Panc1 (cell line): ENCODE measurements around the gene IFNAR1.

Experiments
- CTCF ChIP-seq: fragments of 450-650 bp; IDR thresholded peaks from 2 replicates; pipeline ENCODE4 v1.5.1; 2017; ENCODE audit warnings: mild to moderate bottlenecking
- POLR2AphosphoS5 ChIP-seq: IDR thresholded peaks from 2 replicates; pipeline ENCODE4 v1.6.1; 2012; ENCODE audit warnings: mild to moderate bottlenecking, low read depth, low read length, moderate library complexity
- REST ChIP-seq, 2 experiments: IDR thresholded peaks; 2 replicates each; pipeline ENCODE4 v1.6.1; 2011 to 2012; ENCODE audit warnings: low read depth in 2 of 2, control low read depth in 1 of 2, low read length in 1 of 2, mild to moderate bottlenecking in 1 of 2, moderate library complexity in 1 of 2; ENCODE audit not compliant: insufficient read depth in 1 of 2
- TCF7L2 ChIP-seq: IDR thresholded peaks from 2 replicates; pipeline ENCODE4 v1.6.1; 2011; ENCODE audit warnings: mild to moderate bottlenecking, low read depth, low read length, inconsistent platforms

DNA sequence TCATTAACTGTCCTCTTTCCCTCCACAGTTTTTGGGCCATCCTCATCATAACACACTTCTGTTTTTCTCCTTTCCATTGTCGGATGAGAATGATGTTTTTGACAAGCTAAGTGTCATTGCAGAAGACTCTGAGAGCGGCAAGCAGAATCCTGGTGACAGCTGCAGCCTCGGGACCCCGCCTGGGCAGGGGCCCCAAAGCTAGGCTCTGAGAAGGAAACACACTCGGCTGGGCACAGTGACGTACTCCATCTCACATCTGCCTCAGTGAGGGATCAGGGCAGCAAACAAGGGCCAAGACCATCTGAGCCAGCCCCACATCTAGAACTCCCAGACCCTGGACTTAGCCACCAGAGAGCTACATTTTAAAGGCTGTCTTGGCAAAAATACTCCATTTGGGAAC lies 28.6 kb upstream of the IFNAR1 start:
- TF ChIP-seq CTCF (no peak), POLR2AphosphoS5 (no peak), TCF7L2 (no peak), REST (IDR thresholded peaks at IDR 0.05; ENCODE audit: insufficient read depth in 1 of 2, low read depth in 2 of 2, low read length in 1 of 2) (no peak)
